ENCODE measurements around the gene SEPTIN7. TPM values are rescaled to one million over a fixed set of nuclear protein-coding genes. Genes with fewer than 3 reads are reported as not detected.
A peak's percentile ranks its signal among the peaks of the same experiment; 100 is the strongest.

Gene SEPTIN7
- total and polyA plus RNA-seq, 2 of the 4 experiments (the other 2 are of a cell fraction), result 150 to 239 TPM

DNA sequence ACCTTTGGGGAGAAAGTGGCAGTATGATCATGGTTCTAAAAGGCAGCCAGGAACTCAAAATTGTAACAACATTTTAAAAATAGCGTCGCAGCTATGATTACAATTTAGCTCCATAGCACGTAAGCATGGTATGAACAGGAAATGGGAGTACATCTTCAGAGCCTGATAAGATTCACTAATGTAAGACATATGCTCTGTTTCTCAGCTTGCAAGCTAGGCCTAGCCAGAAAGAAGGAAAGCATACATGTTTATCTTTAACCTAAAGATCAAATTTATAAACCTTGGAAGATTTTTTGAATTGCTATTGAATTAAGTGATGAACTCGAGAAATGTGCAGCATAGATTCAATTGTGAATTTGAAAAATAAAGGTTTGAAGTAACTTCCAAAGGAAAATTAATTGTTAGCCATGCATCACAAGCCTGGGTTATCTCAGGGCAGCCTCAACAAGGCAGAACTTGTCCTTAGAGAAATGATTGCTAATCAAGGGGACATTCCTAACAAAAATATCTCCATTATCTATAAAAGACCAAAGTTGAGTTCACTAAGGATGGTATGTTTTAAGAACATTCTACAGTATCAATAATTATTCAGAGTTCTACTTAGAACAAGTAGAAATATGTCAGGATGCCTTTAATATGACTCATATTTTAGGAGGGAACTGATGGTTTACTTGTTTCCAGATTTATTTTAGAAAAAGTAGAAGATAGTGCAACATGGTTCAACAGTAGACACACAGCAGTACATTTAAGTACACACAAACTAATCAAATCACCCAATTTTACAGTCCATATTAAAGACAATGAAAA is 38.8 kb upstream of the SEPTIN7 start (continued):
- TF ChIP-seq ELK1 (IDR thresholded peaks at IDR 0.05; ENCODE audit: borderline replicate concordance, low read depth, low read length) (no peak), NFE2L2 (IDR thresholded peaks at IDR 0.05; ENCODE audit: low read depth, low read length) (no peak)

DNA sequence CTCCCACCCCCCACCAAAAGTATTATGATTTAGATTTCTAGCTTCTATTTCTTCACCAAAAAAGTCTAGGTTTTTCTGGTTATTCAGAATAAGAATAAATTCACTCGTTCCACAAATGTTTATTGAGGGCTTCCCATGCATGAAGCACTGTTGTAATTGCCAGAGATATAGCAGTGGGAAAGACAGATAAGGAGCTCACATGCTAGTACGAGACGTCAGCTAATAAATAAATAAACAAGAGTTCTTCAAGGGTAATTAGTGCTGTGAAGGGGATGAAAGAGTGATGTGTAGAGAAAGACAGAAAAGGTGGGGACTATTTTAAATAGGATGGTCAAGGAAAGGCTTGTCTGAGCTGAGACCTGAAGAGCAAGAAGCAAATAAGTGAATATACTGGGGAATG is 38.1 kb upstream of the SEPTIN7 start:
- peaks cover 15% of the 10 kb centered on the region for H3K4me1 ChIP-seq (ENCODE audit: control insufficient read depth, insufficient read depth, low read length)
- no peaks in the 10 kb centered on the region for H4K20me1 ChIP-seq (ENCODE audit: insufficient read depth, low read length)
- peak overlapping the region; percentile 76 for H3K18ac ChIP-seq (ENCODE audit: low read depth, low read length)
- 0 out of 2 replicates have a peak overlapping the region, but pooled peaks have one; percentile 26 for H3K4me2 ChIP-seq (ENCODE audit: low read depth, low read length)
- no peak overlapping the region for H2AFZ ChIP-seq (replicated peaks; ENCODE audit: low read length, poor library complexity)
- peaks cover 6% of the 10 kb centered on the region; the same call in 1 of the 2 replicates for H3K9me1 ChIP-seq (ENCODE audit: insufficient read depth, low read length)
- peak; percentile 26 for DNase-seq
- dilution Hi-C loops (cut with HindIII; ENCODE audit: low sequenced_read_pairs, unreplicated experiment), result no loop called here
- peak overlapping the region; percentile 30; the same call in 1 of the 2 replicates for H4K91ac ChIP-seq (ENCODE audit: insufficient read depth, low read depth, low read length)
- no peak overlapping the region for H3K4me3 ChIP-seq (ENCODE audit: insufficient read depth, low read depth, low read length)
- no peak overlapping the region for H3K9ac ChIP-seq (ENCODE audit: low read depth, low read length)
- H2BK120ac ChIP-seq (ENCODE audit: low read depth, low read length), result peak overlapping the region; percentile 75
- no peak for TF ChIP-seq USF2 (IDR thresholded peaks at IDR 0.05; ENCODE audit: low read depth, low read length)
- no peak for TF ChIP-seq RCOR1 (IDR thresholded peaks at IDR 0.05; ENCODE audit: insufficient replicate concordance, low read length)
- TF ChIP-seq ELK1 (IDR thresholded peaks at IDR 0.05; ENCODE audit: borderline replicate concordance, low read depth, low read length), result no peak
- TF ChIP-seq FOS (IDR thresholded peaks at IDR 0.05; ENCODE audit: low read depth, low read length), result no peak
- no peak for TF ChIP-seq MAZ (IDR thresholded peaks at IDR 0.05; ENCODE audit: borderline replicate concordance, low read depth, low read length)
- ChIA-PET POLR2A (ENCODE audit: unreplicated experiment) (no interaction called here), CTCF (interaction anchor here (2.0 kb wide), 1 partner anchor 144 kb away, joined by 4 read pairs; no protein-coding TSS in a partner anchor)
- no peaks in the 10 kb centered on the region for H3K79me1 ChIP-seq (ENCODE audit: low read depth in 1 of 2, low read length in 2 of 2)
- no peak overlapping the region for H4K5ac ChIP-seq (ENCODE audit: low read depth, low read length)
- H2BK20ac ChIP-seq (ENCODE audit: low read depth, low read length), result peak overlapping the region; percentile 30
- H2BK5ac ChIP-seq (ENCODE audit: low read depth, low read length, poor library complexity, severe bottlenecking), result peak overlapping the region; percentile 99
- H3K27me3 ChIP-seq (ENCODE audit: control insufficient read depth, insufficient read depth, low read length), result no peaks in the 10 kb centered on the region
- no peak for ATAC-seq (ENCODE audit: low read depth)
- no CpG with 5 or more reads among the region's 3 CpGs for WGBS, 2 experiments (ENCODE audit: extremely low coverage in 2 of 2, insufficient read length in 1 of 2)
- H3K27ac ChIP-seq (ENCODE audit: insufficient read depth, low read length), result peak overlapping the region; percentile 88; the same call in 1 of the 2 replicates
- no peaks in the 10 kb centered on the region for H3K36me3 ChIP-seq (ENCODE audit: control insufficient read depth, insufficient read depth, low read length)
- H2AK9ac ChIP-seq (replicated peaks; ENCODE audit: low read depth, low read length, poor library complexity), result no peak overlapping the region
- H3K56ac ChIP-seq (ENCODE audit: extremely low read depth, insufficient read depth, low read length), result no peak overlapping the region; the same call in 1 of the 2 replicates
- H3K14ac ChIP-seq (replicated peaks; ENCODE audit: low read depth, low read length), result peak overlapping the region; percentile 68; the same call in 1 of the 2 replicates
- H2AK5ac ChIP-seq (ENCODE audit: low read depth, low read length), result peak overlapping the region; percentile 48; the same call in 1 of the 2 replicates
- H3K4ac ChIP-seq (ENCODE audit: low read depth, low read length), result peak overlapping the region; percentile 52
- H3K23ac ChIP-seq (ENCODE audit: low read depth, low read length), result no peak overlapping the region; the same call in 1 of the 2 replicates
- no TSS peak for BruUV-seq (replicated peaks)
- H4K8ac ChIP-seq (ENCODE audit: low read depth in 2 of 2, low read length in 2 of 2), result peak overlapping the region in 1 of 2 experiments; percentile 24; a peak in 1 of 4 replicates
- intact Hi-C loops (cut with micrococcal nuclease), result loop anchor here (1.0 to 2.0 kb wide), 2 partner anchors 8 to 38 kb away; partner anchors contain the start of gene SEPTIN7
- no peaks in the 10 kb centered on the region for H3K9me3 ChIP-seq (ENCODE audit: control insufficient read depth, insufficient read depth, low read length)
- H2BK15ac ChIP-seq (ENCODE audit: low read depth, low read length), result peak overlapping the region; percentile 22; the same call in 1 of the 3 replicates
- in situ Hi-C loops (cut with MboI; ENCODE audit: low sequenced_read_pairs), result loop anchor here (5.0 kb wide), 1 partner anchor 35 kb away; no protein-coding TSS in a partner anchor
